Tibial artery (tissue), 4 donors: ENCODE data around the gene LSR.

ENCODE experiments used
- DNase-seq, 2 donors: peaks; one replicate each; pipeline ENCODE4 v3.0.0-alpha.2; 2019
- H3K27ac ChIP-seq, 2 donors: fragments of 200-600 bp; sonication (generic) in 1 of 2; 1 replicate in 1 of 2; 2 replicates in 1 of 2; pipeline ENCODE4 v1.5.1; 2018 to 2019; ENCODE audit warnings: mild to moderate bottlenecking in 1 of 2
- H3K27me3 ChIP-seq, 2 donors: fragments of 200-600 bp; sonication (generic) in 1 of 2; one replicate each; pipeline versions ENCODE4 v1.5.1 to v1.6.0; 2016 to 2019
- H3K36me3 ChIP-seq, 3 donors: fragments of 200-600 bp; sonication (generic) in 2 of 3; one replicate each; pipeline ENCODE4 v1.5.1; 2016 to 2019; ENCODE audit warnings: mild to moderate bottlenecking in 2 of 3
- H3K4me1 ChIP-seq, 4 donors: fragments of 200-600 bp; sonication (generic) in 2 of 4; 1 replicate in 3 of 4; 2 replicates in 1 of 4; pipeline ENCODE4 v1.5.1; 2016 to 2019
- H3K4me3 ChIP-seq, 2 donors: fragments of 200-600 bp; sonication (generic) in 1 of 2; 1 replicate in 1 of 2; 2 replicates in 1 of 2; pipeline ENCODE4 v1.5.1; 2018 to 2019; ENCODE audit warnings: mild to moderate bottlenecking in 2 of 2
- H3K9me3 ChIP-seq, 3 donors: fragments of 200-600 bp; sonication (generic) in 1 of 3; one replicate each; pipeline ENCODE4 v1.5.1; 2016 to 2019
- intact Hi-C: fragments of 100-400 bp; cut with DNase I; formaldehyde crosslinking; loops from one replicate; pipeline ENCODE4 v1.15.0; 2023; ENCODE audit warnings: low total_unique reads
- TF ChIP-seq, protein P1 (sequence below), 2 experiments: fragments of 200-600 bp in 1 of 2; fragments of 450-650 bp in 1 of 2; IDR thresholded peaks; one replicate each; pipeline ENCODE4 v1.5.1; 2017 to 2019; ENCODE audit warnings: antibody characterized with exemption in 2 of 2, mild to moderate bottlenecking in 1 of 2, moderate library complexity in 1 of 2

Gene LSR

GRCh38 chr19:35303357-35303915 lies 54.6 kb downstream of the LSR start:
- Histone ChIP-seq H3K36me3 (no peaks in the 10 kb centered on the region), H3K27me3 (peaks cover 0 to 44% of the 10 kb centered on the region in 2 donors), H3K27ac (no peak overlapping the region), H3K4me1 (no peaks in the 10 kb centered on the region), H3K9me3 (no peaks in the 10 kb centered on the region), H3K4me3 (no peak overlapping the region)
- intact Hi-C loops, result no loop called here
- DNase-seq, result no peak
- TF ChIP-seq, protein P1, sequence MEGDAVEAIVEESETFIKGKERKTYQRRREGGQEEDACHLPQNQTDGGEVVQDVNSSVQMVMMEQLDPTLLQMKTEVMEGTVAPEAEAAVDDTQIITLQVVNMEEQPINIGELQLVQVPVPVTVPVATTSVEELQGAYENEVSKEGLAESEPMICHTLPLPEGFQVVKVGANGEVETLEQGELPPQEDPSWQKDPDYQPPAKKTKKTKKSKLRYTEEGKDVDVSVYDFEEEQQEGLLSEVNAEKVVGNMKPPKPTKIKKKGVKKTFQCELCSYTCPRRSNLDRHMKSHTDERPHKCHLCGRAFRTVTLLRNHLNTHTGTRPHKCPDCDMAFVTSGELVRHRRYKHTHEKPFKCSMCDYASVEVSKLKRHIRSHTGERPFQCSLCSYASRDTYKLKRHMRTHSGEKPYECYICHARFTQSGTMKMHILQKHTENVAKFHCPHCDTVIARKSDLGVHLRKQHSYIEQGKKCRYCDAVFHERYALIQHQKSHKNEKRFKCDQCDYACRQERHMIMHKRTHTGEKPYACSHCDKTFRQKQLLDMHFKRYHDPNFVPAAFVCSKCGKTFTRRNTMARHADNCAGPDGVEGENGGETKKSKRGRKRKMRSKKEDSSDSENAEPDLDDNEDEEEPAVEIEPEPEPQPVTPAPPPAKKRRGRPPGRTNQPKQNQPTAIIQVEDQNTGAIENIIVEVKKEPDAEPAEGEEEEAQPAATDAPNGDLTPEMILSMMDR (IDR thresholded peaks at IDR 0.05), result no peak

DNA sequence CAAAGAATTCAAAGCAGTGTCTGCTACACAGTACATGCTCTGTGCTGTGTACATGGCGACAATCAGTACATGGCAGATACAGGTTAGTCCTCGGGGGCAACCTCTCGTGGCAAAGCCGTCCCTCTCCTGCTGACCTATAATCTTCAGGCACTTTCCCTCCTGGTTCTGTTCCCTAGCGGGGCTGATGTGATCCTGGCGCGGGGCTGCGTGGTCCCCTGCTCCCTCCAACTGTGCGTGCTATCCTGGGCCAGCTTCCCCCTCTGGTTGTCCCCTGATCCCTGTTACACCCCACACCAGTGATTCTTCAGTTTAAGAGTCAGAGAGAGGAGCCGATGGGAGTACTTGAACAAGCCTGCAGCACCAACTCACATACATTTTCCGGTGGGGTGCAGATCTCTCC lies 55.2 kb downstream of the LSR start:
- intact Hi-C loops, result no loop called here
- H3K4me3 ChIP-seq, result no peak overlapping the region
- TF ChIP-seq, protein P1 (IDR thresholded peaks at IDR 0.05), result no peak
- H3K9me3 ChIP-seq, result no peaks in the 10 kb centered on the region
- no peaks in the 10 kb centered on the region for H3K4me1 ChIP-seq
- no peak overlapping the region for H3K27ac ChIP-seq
- no peak for DNase-seq
- H3K27me3 ChIP-seq, result peaks cover 0 to 39% of the 10 kb centered on the region in 2 donors
- H3K36me3 ChIP-seq, result no peaks in the 10 kb centered on the region

DNA sequence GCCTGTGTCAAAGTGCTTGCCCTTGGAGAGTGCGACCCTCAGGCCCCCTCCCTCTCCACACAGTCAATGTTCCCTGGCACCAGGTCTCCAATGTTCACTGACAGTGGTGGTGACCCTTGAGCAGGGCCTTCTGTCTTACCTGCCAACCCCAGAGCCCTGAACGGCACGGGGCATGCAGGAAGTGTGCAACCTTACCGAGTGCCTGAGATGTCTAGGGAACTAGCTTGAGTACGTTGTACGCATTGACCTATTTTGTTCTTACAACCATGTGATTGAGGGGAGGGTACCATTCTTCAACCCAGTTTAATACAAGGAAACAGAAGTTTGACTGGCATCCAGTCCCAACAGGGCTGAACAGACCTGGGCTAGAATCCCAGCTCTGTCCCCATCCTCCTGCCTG lies 56.4 kb downstream of the LSR start:
- Histone ChIP-seq H3K4me1 (peaks cover 0 to 4% (median 0%) of the 10 kb centered on the region in 4 donors), H3K27ac (no peak overlapping the region), H3K9me3 (no peaks in the 10 kb centered on the region), H3K27me3 (peaks cover 0 to 31% of the 10 kb centered on the region in 2 donors), H3K36me3 (no peaks in the 10 kb centered on the region), H3K4me3 (no peak overlapping the region)
- intact Hi-C loops, result no loop called here
- TF ChIP-seq, protein P1 (IDR thresholded peaks at IDR 0.05), result no peak
- no peak for DNase-seq

DNA sequence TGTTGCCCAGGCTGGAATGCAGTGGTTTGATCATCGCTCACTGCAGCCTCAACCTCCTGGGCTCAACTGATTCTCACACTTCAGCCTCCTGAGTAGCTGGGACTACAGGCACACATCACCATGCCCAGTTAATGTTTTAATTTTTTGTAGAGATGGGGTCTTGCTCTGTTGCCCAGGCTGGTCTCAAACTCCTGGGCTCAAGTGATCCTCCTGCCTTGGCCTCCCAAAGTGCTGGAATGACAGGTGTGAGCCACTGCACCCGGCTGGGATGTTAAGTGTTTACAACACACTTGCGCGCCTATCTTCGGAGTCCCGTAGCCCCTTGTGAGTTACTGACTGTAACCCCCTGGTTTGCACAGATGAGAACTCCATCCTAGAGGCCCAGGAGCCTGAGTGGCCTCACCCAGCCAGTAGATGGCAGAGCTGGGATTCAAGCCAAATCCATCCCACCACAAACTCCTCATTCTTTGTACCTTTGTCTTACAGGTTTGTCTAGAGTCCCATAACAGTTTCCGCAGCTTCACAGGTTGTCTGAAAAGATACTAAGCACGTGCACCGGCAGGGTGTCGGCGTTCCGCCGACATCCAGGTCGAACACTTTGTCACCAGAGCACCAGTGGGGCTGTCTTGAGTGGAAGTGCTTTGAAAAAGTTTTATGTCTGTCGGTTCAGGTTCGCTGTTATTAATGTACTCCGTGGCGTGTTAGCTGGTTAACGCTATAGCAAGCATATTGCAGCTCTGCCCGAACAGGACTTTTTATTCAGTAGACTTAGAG lies 57.9 kb downstream of the LSR start:
- intact Hi-C loops, result no loop called here
- Histone ChIP-seq H3K27me3 (peaks cover 0 to 28% of the 10 kb centered on the region in 2 donors), H3K27ac (no peak overlapping the region), H3K9me3 (no peaks in the 10 kb centered on the region), H3K4me1 (peaks cover 0 to 4% (median 0%) of the 10 kb centered on the region in 4 donors), H3K36me3 (no peaks in the 10 kb centered on the region), H3K4me3 (no peak overlapping the region)
- TF ChIP-seq, protein P1 (IDR thresholded peaks at IDR 0.05), result no peak
- no peak for DNase-seq

GRCh38 chr19:35307931-35308330 lies 59.1 kb downstream of the LSR start:
- no peak for DNase-seq
- TF ChIP-seq, protein P1 (IDR thresholded peaks at IDR 0.05), result no peak
- intact Hi-C loops, result no loop called here
- H3K27me3 ChIP-seq, result peaks cover 0 to 31% of the 10 kb centered on the region in 2 donors
- H3K27ac ChIP-seq, result no peak overlapping the region
- H3K4me1 ChIP-seq, result peaks cover 0 to 4% (median 0%) of the 10 kb centered on the region in 4 donors
- H3K4me3 ChIP-seq, result no peak overlapping the region
- H3K9me3 ChIP-seq, result no peaks in the 10 kb centered on the region
- H3K36me3 ChIP-seq, result no peaks in the 10 kb centered on the region
